HepG2 (cell line): ENCODE data around the gene C11orf71.

ENCODE experiments used
- ARID5B ChIP-seq: IDR thresholded peaks from 2 replicates; pipeline ENCODE4 v1.4.0; 2020; ENCODE audit warnings: mild to moderate bottlenecking, missing genetic modification reagents
- EZH2 ChIP-seq: conservative IDR thresholded peaks from 2 replicates; pipeline ENCODE4 v1.6.1; 2012; ENCODE audit warnings: mild to moderate bottlenecking, low read depth, low read length, moderate library complexity
- KDM6A ChIP-seq: IDR thresholded peaks from 2 replicates; pipeline ENCODE4 v1.6.1; 2016; ENCODE audit warnings: low read depth
- MZF1 ChIP-seq: sonication (generic); formaldehyde crosslinking; IDR thresholded peaks from 2 replicates; pipeline ENCODE4 v1.8.1; 2023; ENCODE audit warnings: mild to moderate bottlenecking, missing genetic modification reagents, borderline replicate concordance
- PCBP1 ChIP-seq: fragments of 200-400 bp; formaldehyde crosslinking; IDR thresholded peaks from 2 replicates; pipeline ENCODE4 v1.6.1; 2017; ENCODE audit warnings: mild to moderate bottlenecking, low read depth, low read length, borderline replicate concordance
- POLR2A ChIP-seq, 2 experiments: IDR thresholded peaks; 2 replicates each; pipeline ENCODE4 v1.6.1; 2011; ENCODE audit warnings: low read depth in 2 of 2, low read length in 2 of 2, mild to moderate bottlenecking in 1 of 2, moderate library complexity in 1 of 2; ENCODE audit not compliant: insufficient read depth in 1 of 2
- SMARCC2 ChIP-seq: fragments of 450-650 bp; IDR thresholded peaks from 2 replicates; pipeline ENCODE4 v1.6.1; 2017; ENCODE audit warnings: antibody characterized with exemption, mild to moderate bottlenecking
- STAT6 ChIP-seq: sonication (generic); formaldehyde crosslinking; IDR thresholded peaks from 2 replicates; pipeline ENCODE4 v1.4.0; 2020; ENCODE audit warnings: missing genetic modification reagents, mild to moderate bottlenecking, borderline replicate concordance
- TOE1 ChIP-seq: sonication (generic); formaldehyde crosslinking; IDR thresholded peaks from 2 replicates; pipeline ENCODE4 v1.4.0; 2020; ENCODE audit warnings: mild to moderate bottlenecking, missing genetic modification reagents
- ZNF10 ChIP-seq: sonication (generic); formaldehyde crosslinking; IDR thresholded peaks from 2 replicates; pipeline ENCODE4 v1.4.0; 2020; ENCODE audit warnings: mild to moderate bottlenecking, low read depth, missing genetic modification reagents, borderline replicate concordance
- ZNF274 ChIP-seq: sonication (generic); formaldehyde crosslinking; IDR thresholded peaks from 2 replicates; pipeline ENCODE4 v1.5.1; 2020; ENCODE audit warnings: mild to moderate bottlenecking, missing genetic modification reagents
- ZNF652 ChIP-seq: IDR thresholded peaks from 2 replicates; pipeline ENCODE4 v1.6.1; 2016; ENCODE audit warnings: low read depth, borderline replicate concordance
- TF ChIP-seq, protein P1 (sequence below): sonication (generic); formaldehyde crosslinking; IDR thresholded peaks from 2 replicates; pipeline ENCODE4 v1.5.0; 2020; ENCODE audit warnings: mild to moderate bottlenecking, missing genetic modification reagents, moderate library complexity
- TF ChIP-seq, protein P2 (sequence below): IDR thresholded peaks from 2 replicates; pipeline ENCODE4 v1.6.1; 2016; ENCODE audit warnings: low read depth, borderline replicate concordance

DNA sequence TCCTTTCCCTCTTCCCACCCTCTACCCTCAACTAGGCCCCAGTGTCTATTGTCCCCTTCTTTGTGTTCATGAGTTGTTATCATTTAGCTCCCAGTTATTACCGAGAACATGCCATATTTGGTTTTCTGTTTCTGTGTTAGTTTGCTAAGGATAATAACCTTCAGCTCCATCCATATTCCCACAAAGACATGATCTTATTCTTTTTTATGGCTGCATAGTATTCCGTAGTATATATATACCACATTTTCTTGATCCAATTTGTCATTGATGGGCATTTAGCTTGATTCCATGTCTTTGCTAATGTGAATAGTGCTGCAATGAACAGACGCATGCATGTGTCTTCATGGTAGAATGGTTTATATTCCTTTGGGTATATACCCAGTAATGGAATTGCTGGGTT, 17.8 kb downstream of the C11orf71 start:
- TF ChIP-seq PCBP1 (no peak), ZNF10 (no peak), POLR2A (IDR thresholded peaks at IDR 0.05; ENCODE audit: insufficient read depth in 1 of 2, low read depth in 2 of 2, low read length in 2 of 2) (no peak), EZH2 (no peak), TOE1 (CRISPR knock-in tag) (no peak), KDM6A (no peak), MZF1 (CRISPR knock-in tag) (no peak), ZNF274 (CRISPR knock-in tag) (no peak), ARID5B (CRISPR knock-in tag) (no peak), ZNF652 (CRISPR knock-in tag) (no peak), SMARCC2 (no peak), STAT6 (CRISPR knock-in tag) (no peak)
- TF ChIP-seq, protein P1, sequence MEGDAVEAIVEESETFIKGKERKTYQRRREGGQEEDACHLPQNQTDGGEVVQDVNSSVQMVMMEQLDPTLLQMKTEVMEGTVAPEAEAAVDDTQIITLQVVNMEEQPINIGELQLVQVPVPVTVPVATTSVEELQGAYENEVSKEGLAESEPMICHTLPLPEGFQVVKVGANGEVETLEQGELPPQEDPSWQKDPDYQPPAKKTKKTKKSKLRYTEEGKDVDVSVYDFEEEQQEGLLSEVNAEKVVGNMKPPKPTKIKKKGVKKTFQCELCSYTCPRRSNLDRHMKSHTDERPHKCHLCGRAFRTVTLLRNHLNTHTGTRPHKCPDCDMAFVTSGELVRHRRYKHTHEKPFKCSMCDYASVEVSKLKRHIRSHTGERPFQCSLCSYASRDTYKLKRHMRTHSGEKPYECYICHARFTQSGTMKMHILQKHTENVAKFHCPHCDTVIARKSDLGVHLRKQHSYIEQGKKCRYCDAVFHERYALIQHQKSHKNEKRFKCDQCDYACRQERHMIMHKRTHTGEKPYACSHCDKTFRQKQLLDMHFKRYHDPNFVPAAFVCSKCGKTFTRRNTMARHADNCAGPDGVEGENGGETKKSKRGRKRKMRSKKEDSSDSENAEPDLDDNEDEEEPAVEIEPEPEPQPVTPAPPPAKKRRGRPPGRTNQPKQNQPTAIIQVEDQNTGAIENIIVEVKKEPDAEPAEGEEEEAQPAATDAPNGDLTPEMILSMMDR (CRISPR knock-in tag), result no peak
- TF ChIP-seq, protein P2, sequence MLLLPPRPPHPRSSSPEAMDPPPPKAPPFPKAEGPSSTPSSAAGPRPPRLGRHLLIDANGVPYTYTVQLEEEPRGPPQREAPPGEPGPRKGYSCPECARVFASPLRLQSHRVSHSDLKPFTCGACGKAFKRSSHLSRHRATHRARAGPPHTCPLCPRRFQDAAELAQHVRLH (CRISPR knock-in tag), result no peak
